GM19035 (cell line): ENCODE results near the gene ST3GAL4.
"Not testable (repeated sequence)": the region's sequence is repeated elsewhere in the genome, so short reads cannot be mapped to it uniquely, and the experiment has no call there.

Source experiments
- ATAC-seq: cut with Tn5 transposase; IDR thresholded peaks from one replicate; pipeline ENCODE4 v1.9.1; 2021; ENCODE audit not compliant: unreplicated experiment

The ST3GAL4 gene

GRCh38 chr11:126362879-126363655 lies 7.6 kb downstream of the ST3GAL4 start:
- no peak for ATAC-seq

DNA sequence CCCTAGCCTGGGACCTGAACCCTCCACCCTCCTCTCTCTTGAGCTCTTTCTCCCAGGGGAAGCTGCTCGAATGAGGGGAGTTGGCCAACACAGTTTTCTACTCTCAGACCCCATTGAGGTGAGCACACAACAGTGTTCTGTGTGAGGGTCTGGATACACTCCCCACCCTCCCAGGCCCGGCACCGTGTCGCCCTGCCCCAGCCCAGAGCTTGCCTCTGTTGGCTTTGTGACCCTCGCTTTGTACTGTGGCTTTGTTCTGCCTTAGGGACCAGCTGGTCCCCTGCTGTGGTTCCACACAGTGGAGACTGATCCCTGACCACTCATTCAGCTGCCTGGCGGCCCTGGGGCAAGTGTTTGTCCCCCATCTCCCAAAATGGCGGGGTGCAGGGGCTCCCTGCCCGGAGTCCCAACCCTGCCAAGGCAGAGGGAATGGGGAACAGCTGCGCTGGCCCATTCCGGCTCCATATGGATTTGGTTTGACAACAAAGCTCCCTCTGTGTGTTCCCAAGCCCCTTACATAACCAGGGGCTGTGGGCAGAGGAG lies 8.3 kb downstream of the ST3GAL4 start:
- ATAC-seq: no peak

DNA sequence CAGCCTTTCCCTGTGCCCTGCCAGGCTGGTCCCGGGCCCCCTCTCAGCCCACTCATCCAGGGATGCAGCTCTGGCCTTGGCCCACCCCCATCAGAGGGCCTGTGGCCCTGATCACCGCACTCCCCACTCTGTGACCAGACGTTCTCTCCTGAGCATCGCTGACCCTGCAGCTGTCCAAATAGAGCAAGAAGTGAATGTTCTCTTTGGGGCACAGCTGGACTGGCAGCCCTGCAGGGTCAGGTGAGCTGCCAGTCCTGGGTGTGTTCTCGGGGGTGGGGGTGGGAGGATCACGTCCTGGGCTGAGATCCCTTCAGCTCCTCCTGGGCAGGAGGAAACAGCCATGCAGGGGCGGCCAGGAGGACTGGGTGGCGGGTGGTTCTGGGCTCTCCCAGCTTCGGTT lies 9.2 kb downstream of the ST3GAL4 start:
- ATAC-seq: not testable (repeated sequence)

DNA sequence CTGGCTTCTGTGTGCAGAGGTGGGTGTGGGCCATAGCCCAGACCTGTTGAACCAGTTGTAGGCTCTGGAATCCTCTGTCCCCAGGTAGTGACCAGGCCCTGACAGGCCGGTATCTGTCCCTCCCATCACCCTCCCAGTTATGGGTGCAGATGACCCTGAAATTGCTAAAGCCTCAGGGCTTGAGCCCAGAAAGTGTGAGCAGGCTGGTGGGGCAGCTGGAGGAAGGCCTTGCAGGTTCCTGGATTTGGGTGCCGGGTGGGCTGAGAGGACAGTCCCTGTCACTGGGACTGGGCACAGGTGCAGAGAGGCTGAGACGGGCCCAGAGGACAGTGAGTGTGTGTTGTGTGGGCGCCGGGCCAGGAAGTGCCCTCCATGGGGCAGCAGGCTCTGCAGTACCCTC lies 10.0 kb downstream of the ST3GAL4 start:
- not testable (repeated sequence) for ATAC-seq

- no peak for ATAC-seq
Observed at GRCh38 chr11:126366064-126366822, 10.8 kb downstream of the ST3GAL4 start.

GRCh38 chr11:126366823-126367654 lies 11.6 kb downstream of the ST3GAL4 start:
- ATAC-seq: not testable (repeated sequence)

DNA sequence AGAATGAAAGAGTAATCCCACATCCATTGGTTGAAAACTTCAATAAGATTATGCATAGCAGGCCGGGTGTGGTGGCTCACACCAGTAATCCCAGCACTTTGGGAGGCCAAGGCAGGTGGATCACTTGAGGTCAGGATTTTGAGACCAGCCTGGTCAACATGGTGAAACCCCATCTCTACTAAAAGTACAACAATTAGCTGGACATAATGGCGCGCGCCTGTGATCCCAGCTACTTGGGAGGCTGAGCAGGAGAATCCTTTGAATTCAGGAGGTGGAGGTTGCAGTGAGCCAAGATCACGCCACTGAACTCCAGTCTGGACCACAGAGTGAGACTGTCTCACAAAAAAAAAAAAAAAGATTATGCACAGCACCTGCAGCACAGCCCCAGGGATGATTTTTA lies 12.3 kb downstream of the ST3GAL4 start:
- not testable (repeated sequence) for ATAC-seq

- not testable (repeated sequence) for ATAC-seq
Observed at GRCh38 chr11:126368336-126369119, 13.0 kb downstream of the ST3GAL4 start.

DNA sequence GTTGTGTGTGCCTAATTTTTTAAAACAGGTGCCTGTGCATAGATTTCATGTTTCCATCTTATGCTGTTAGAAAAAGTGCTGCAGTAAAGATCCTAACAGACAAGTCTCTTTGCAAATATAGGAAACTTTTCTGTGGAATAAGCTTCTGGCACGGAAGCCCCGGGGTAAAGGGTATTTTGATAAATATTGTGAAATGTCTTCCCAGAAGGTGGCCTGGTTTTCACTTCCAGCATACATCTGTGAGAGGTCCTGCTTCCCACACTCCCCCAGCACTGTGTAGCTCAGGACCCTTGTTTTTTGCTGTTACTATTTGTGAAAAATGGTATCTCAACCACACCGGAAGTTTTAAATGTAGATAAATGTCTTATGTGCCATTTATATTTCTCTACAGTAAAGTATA lies 14.5 kb downstream of the ST3GAL4 start:
- ATAC-seq: no peak

GRCh38 chr11:126371595-126371994 lies 16.1 kb downstream of the ST3GAL4 start:
- no peak for ATAC-seq

GRCh38 chr11:126373389-126374066 lies 18.0 kb downstream of the ST3GAL4 start:
- not testable (repeated sequence) for ATAC-seq

- ATAC-seq: not testable (repeated sequence)
Observed at GRCh38 chr11:126374562-126375300, 19.2 kb downstream of the ST3GAL4 start.

- ATAC-seq: no peak
Observed at GRCh38 chr11:126375726-126376125, 20.2 kb downstream of the ST3GAL4 start.

GRCh38 chr11:126378763-126379162 lies 23.3 kb downstream of the ST3GAL4 start:
- ATAC-seq: no peak

DNA sequence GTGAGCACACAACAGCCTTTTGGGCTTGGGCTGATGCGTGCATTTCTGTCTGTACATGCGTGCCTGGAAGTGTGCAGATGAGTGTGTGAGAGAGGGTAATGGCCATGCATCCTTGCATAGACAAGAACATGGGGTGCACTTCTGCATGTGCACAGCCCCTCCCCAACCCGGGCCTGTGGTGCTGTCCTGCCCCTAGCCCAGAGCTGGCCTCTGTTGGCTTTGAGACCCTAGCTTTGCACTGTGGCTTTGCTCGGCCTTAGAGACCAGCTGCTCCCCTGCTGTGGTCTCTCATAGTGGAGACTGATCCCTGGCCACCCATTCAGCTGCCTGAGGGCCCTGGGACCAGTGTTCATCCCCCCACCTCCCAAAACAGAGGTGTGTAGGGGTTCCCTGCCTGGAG lies 25.4 kb downstream of the ST3GAL4 start:
- ATAC-seq: no peak

DNA sequence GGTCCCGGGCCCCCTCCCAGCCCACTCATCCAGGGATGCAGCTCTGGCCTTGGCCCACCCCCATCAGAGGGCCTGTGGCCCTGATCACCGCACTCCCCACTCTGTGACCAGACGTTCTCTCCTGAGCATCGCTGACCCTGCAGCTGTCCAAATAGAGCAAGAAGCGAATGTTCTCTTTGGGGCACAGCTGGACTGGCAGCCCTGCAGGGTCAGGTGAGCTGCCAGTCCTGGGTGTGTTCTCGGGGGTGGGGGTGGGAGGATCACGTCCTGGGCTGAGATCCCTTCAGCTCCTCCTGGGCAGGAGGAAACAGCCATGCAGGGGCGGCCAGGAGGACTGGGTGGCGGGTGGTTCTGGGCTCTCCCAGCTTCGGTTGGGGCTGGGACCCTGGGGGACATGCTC lies 26.5 kb downstream of the ST3GAL4 start:
- not testable (repeated sequence) for ATAC-seq

DNA sequence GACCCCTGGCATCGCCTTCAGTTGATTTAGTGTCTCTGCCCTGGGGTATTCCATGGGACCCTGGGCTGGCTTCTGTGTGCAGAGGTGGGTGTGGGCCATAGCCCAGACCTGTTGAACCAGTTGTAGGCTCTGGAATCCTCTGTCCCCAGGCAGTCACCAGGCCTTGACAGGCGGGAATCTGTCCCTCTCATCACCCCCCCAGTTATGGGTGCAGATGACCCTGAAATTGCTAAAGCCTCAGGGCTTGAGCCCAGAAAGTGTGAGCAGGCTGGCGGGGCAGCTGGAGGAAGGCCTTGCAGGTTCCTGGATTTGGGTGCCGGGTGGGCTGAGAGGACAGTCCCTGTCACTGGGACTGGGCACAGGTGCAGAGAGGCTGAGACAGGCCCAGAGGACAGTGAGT lies 27.2 kb downstream of the ST3GAL4 start:
- not testable (repeated sequence) for ATAC-seq

GRCh38 chr11:126383339-126384335 lies 28.2 kb downstream of the ST3GAL4 start:
- ATAC-seq: no peak
